Nephron progenitor cell (in vitro differentiated cells): ENCODE data around the gene GOT2.

Experiments used
- DNase-seq: peaks from one replicate; pipeline ENCODE4 v3.0.0; 2021
- H3K27ac Mint-ChIP-seq: 2 replicates; pipeline ENCODE4 v1.8.0; 2021; ENCODE audit warnings: mild to moderate bottlenecking, moderate library complexity, mixed read lengths
- H3K27me3 Mint-ChIP-seq: 2 replicates; pipeline ENCODE4 v1.8.0; 2021; ENCODE audit warnings: mild to moderate bottlenecking, low read depth, mixed read lengths; ENCODE audit not compliant: poor library complexity
- H3K36me3 Mint-ChIP-seq: 2 replicates; pipeline ENCODE4 v1.8.0; 2021; ENCODE audit warnings: low read depth, mixed read lengths
- H3K4me1 Mint-ChIP-seq: 2 replicates; pipeline ENCODE4 v1.8.0; 2021; ENCODE audit warnings: mixed read lengths
- H3K4me3 Mint-ChIP-seq: 2 replicates; pipeline ENCODE4 v1.8.0; 2021; ENCODE audit warnings: mild to moderate bottlenecking, moderate library complexity, mixed read lengths
- H3K9me3 Mint-ChIP-seq: 2 replicates; pipeline ENCODE4 v1.8.0; 2021; ENCODE audit warnings: mild to moderate bottlenecking, moderate library complexity, mixed read lengths
- TF ChIP-seq, protein P1 (sequence below): fragments of 200-600 bp; sonication (generic); IDR thresholded peaks from 2 replicates; pipeline ENCODE4 v1.5.0; 2021; ENCODE audit warnings: antibody characterized with exemption

Gene GOT2

DNA sequence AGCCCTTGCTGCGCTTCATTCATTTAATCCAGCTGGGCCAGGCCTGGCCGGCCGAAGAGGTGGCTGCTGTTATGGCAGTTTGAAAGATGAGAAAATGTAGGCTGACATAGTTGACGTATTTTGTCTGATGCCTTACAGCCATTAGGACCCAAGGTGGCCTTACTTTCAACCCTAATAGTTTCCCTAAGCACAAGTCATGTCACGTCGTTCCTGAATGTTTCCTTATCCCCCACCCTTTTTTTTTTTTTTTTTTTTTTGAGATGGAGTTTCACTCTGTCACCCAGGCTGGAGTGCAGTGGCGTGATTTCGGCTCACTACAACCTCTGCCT is 307 bp upstream of the GOT2 start:
- no peak for DNase-seq
- Mint-ChIP-seq H3K36me3 (peaks cover 12% of the 10 kb centered on the region), H3K27ac (no peak overlapping the region), H3K9me3 (no peaks in the 10 kb centered on the region), H3K27me3 (peaks cover 9% of the 10 kb centered on the region), H3K4me1 (peaks cover 32% of the 10 kb centered on the region), H3K4me3 (peak overlapping the region; percentile 99)
- TF ChIP-seq, protein P1, sequence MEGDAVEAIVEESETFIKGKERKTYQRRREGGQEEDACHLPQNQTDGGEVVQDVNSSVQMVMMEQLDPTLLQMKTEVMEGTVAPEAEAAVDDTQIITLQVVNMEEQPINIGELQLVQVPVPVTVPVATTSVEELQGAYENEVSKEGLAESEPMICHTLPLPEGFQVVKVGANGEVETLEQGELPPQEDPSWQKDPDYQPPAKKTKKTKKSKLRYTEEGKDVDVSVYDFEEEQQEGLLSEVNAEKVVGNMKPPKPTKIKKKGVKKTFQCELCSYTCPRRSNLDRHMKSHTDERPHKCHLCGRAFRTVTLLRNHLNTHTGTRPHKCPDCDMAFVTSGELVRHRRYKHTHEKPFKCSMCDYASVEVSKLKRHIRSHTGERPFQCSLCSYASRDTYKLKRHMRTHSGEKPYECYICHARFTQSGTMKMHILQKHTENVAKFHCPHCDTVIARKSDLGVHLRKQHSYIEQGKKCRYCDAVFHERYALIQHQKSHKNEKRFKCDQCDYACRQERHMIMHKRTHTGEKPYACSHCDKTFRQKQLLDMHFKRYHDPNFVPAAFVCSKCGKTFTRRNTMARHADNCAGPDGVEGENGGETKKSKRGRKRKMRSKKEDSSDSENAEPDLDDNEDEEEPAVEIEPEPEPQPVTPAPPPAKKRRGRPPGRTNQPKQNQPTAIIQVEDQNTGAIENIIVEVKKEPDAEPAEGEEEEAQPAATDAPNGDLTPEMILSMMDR, result no peak

DNA sequence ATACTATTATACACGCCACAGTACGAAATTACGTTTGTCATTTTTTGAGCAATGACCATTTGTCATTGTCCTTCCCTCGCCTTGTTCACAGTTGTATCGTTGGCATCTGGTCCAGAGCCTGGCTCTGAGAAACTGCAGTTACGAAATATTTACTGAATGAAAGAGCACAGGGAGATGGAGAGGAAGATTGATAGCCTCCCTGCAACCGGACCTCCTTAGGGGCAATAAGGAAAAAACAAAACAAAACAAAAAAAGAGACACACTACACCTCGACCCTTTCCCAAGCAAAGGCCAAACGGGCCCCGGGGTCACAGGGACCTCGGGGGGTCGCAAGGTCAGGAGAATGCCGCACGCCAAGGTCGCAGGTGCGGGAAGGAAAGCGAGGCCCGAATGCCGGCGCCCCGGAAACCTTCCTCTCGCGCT is 857 bp downstream of the GOT2 start:
- Mint-ChIP-seq H3K36me3 (peaks cover 17% of the 10 kb centered on the region), H3K4me1 (peaks cover 39% of the 10 kb centered on the region), H3K27me3 (peaks cover 4% of the 10 kb centered on the region), H3K4me3 (peak overlapping the region; percentile 99), H3K9me3 (no peaks in the 10 kb centered on the region), H3K27ac (peak overlapping the region; percentile 70)
- TF ChIP-seq, protein P1, result no peak
- peak; percentile 60 for DNase-seq

DNA sequence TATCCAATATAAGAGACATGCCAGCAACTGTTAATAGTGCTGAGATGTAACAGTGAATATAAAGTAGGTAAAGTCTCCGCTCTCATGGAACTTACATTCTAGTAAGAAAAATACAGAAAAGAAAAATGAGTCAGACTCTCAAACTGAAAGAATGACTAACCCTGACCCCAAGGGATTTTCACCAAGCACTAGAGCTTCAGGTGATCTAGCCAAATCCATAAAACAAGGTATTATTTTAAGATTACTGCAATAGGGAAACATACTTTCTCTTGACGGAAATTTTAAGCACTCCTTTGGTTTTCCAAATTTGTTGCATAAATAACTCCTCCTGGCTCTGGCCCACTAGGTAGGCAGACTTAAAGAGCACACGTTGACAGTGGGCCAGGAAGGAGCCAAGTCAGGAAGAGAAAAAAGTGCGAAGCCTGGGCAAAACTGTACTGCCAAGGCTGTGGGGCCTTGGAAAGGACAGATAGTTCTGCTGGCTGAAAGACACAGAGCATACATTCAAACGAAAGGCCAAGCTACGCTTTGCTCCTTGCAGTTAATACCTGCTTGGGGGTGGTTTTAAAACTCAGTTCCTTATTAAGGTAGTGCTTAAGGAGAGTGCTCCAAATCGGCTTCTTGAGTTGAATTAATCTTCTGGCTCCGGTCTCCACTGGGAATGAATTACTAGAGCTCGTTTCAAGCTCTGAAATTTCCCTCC is 1.4 kb downstream of the GOT2 start:
- Mint-ChIP-seq H3K36me3 (peaks cover 22% of the 10 kb centered on the region), H3K4me1 (peaks cover 44% of the 10 kb centered on the region), H3K9me3 (no peaks in the 10 kb centered on the region), H3K27me3 (peaks cover 3% of the 10 kb centered on the region), H3K27ac (peak overlapping the region; percentile 70), H3K4me3 (peak overlapping the region; percentile 99)
- TF ChIP-seq, protein P1, result no peak
- DNase-seq, result no peak

DNA sequence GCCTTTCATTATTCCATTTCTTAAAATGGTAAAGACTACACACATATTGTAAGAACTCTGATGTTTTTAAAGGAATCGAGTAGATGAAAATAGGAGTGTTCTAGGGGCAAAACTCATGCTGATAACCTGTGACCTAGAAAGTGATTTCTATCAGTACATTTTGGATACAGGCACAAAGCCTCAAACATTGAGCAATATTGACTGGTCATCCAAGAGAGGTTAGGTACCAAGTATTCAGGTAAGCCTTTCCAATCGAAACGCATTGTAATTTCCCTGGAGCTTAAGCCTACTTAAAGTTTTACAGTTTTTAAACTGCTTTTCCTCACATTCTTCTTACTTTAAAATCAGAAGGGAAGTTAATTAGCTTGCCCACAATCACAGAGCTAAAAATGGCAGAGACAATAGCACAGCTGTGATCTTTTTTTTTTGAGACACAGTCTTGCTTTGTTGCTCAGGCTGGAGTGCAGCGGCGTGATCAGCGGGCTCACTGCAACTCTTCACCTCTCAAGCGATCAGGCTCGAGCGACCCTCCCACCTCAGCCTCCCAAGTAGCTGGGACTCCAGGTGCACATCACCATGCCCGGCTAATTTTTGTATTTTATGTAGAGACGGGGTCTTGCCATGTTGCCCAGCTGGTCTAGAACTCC is 3.3 kb downstream of the GOT2 start:
- DNase-seq, result no peak
- H3K4me3 Mint-ChIP-seq, result no peak overlapping the region
- no peaks in the 10 kb centered on the region for H3K27me3 Mint-ChIP-seq
- H3K9me3 Mint-ChIP-seq, result no peaks in the 10 kb centered on the region
- H3K4me1 Mint-ChIP-seq, result peaks cover 49% of the 10 kb centered on the region
- peaks cover 27% of the 10 kb centered on the region for H3K36me3 Mint-ChIP-seq
- H3K27ac Mint-ChIP-seq, result no peak overlapping the region
- TF ChIP-seq, protein P1, result no peak

- Mint-ChIP-seq H3K4me1 (peaks cover 45% of the 10 kb centered on the region), H3K27me3 (no peaks in the 10 kb centered on the region), H3K4me3 (no peak overlapping the region), H3K27ac (peak overlapping the region; percentile 78), H3K36me3 (peaks cover 29% of the 10 kb centered on the region), H3K9me3 (no peaks in the 10 kb centered on the region)
- TF ChIP-seq, protein P1, result no peak
- no peak for DNase-seq
Observed at GRCh38 chr16:58727796-58728568, 6.1 kb downstream of the GOT2 start.
